Eye (tissue), 1 donor: ENCODE measurements around the gene LRPAP1.
"Not testable (repeated sequence)": the region's sequence is repeated elsewhere in the genome, so short reads cannot be mapped to it uniquely, and the experiment has no call there.

ENCODE experiments used
- DNase-seq: peaks from one replicate; pipeline ENCODE4 v3.0.0-alpha.2; 2015

LRPAP1 gene

DNA sequence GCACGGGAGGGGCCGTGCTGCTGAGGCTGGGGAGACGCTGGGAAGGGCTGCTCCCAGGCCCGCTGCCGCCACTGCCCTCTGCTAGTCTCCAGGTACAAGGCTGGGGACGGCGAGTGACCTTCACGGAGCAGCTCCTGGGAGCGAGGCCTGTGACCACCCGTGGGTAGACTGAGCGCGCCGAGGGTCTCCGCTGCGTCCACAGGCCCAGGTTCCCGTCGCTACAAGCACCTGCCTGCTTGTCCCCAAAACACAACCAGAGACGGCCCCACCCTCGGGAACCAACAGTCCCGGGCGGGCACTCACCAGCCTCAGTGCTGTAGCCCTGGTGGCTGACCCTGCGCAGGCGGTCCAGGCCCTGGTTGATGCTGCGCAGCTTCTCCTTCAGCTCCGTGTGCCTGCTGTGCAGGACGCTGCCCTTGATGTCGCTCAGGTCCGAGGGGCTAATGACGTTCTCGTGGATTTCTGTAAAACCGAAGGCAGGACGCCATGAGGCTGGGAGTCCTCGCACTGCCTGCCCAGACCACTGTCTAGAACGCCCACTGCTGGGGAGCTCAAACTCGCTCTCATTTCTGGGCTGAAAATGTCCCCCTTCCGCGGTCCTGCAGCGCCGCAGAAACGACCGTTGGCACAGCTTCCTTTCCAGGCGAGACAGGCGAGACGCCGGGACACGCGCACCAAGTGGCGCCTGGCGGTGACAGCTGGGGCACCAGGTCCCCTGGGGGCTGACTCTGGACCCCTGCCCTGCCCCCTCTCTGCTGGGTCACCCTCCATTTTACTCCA, 14.3 kb downstream of the LRPAP1 start:
- DNase-seq = no peak

DNA sequence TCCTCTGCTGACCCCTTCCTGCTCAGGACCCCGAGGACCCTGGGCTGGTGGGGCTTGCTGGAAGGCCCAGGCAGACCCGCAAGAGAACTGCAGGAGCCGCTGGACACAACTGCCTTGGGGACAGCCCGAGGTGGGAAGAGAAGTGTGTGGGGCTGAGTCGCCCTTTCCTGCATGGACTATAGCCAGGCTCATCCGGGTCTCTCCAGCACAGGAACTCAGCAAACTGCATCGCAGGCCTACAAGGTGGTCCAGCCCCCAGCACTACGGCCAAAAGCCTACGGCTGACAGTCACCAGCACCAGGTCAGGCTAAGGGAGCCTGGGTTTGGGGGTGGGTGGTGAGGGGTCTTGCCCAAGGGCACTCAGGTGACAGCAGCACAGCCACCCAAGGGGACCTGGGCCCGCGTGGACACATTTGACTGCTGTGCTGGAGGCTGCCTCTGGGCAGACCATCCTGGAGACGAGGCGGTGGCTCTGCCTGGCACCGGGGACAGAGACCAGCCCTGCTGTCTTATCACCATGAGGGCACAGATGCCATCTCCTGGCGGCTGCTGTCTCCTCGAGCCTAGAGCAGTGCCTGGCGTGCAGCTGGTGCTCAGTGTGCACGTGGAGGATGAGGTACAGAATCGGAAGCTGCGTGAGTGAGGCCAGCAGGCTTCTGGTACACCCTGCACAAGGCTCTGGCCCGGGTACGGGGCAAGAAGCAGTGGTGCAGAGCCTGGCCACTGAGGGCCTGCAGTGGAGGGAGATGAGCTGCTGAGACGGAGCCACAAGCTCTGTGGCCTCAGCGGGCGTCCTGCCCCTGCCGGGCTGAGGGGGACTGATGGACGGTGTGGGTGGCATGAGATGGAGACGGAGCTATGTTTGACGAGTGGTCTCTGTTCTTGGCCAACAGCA, 15.1 kb downstream of the LRPAP1 start:
- no peak for DNase-seq

DNA sequence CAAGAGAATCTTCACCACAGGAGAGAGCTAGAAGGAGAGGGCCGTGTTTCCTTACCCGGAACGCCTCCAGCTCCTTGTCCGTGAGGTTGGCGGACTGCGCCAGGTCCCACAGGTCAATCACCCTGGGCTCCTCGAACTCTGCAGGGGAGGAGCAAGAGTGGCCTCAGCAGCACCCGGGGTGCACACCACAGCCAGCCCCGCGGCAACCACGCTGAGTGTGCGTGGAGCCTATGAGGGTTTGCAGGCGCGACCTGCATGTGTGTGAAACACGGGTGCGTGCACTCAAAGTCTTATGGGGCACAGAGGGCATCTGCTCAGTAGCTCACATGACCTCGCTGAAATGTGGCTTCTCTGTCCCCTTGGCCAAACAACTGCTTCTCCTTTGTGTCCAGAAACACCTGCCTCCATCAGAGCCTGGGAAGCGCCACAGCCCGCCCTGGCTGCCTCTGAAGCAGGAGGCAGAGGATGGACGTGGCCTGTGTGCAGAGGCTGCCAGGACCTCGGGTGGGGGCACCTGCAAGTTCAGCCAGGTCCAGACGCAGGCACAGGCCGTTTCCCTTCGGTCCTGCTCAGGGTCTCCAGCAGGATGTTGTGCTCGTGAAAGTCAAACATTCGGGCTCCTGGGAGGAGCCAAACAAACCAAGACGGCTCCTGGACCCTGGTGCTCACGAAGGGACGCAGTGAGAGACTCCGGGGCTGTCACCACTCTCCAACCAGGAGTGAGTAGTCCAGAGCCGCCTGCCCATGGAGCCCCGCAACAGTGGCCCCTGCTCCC, 16.0 kb downstream of the LRPAP1 start:
- DNase-seq = no peak

DNA sequence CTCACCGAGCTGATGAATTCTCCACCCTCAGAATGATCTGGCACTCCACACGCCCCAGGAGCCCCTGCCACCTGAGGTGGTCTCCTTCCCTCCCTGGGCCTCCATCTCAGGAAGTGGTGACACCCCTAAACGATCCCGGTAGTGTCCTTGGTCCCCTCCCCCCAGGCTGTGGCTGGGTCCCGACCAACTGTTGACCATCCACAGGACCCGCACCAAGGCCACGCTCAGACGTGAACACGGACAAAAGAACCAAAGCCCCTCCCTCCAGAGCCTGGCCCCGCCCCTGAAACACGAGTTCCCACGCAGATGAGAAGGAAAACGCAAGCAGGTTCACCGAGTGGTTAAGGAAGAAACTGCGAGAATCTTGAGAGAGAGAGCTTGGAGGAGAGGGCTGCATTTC, 16.6 kb downstream of the LRPAP1 start:
- DNase-seq = no peak

DNA sequence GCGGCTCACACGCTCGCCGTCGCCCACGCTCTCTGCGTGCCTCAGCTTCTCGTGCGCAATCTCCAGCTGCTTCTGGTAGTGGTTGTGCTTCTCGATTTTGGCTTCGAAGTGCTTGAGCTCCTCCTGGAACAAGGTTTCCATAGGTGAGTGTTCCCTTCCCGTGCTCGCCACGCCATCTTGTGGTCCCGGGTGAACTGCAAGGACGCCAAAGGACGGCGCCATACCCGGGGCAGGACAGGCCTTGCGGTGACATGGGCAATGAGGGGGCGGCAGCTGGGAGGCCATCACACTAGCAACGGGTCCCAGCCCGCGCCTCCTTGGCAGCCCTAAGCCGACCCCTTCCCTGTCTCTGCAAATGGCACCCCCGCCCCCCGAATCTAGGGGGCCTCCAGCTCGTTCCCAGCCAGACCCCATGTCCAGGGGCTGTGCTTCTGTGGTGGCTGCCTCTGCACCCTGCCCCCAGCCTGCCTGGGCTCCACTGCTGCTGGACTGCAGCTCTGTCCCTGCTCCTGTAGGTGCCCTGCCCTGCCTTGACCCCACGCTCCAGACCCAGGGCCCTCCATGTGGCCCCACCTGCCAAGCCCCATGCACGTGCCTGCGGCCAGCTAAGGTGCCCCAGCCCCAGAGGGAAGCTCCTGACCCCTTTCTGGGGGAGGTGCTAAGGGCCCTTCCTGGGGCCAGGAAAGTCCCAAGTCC, 17.3 kb downstream of the LRPAP1 start:
- DNase-seq = peak; percentile 15

DNA sequence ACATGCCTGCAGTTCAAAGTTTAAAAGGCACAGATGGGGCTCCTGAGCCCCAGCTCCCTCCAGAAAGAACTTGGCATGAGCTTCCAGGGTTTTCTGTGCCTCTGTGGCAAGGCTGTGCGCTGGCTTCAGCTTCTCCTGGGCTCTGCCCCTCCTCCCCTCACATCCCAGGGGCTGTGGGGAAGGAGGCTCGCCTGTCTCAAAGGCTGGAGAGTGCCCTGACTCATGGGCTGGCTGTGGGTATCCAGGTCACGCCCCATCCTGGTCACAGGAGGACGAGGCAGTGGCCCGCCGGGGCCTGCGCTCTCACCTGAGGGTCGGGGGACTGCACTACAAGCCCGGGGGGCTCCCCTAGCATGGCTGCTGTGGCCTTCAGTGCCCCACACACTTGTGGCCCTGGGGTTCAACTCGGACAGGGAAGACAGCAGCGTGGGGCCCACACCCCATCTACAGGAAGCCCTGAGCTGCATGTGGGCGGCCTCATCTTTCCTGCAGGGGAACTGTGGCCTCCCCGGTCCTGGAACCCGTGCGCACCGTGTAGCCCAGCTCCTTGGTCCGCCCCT, 17.9 kb downstream of the LRPAP1 start:
- DNase-seq = no peak

DNA sequence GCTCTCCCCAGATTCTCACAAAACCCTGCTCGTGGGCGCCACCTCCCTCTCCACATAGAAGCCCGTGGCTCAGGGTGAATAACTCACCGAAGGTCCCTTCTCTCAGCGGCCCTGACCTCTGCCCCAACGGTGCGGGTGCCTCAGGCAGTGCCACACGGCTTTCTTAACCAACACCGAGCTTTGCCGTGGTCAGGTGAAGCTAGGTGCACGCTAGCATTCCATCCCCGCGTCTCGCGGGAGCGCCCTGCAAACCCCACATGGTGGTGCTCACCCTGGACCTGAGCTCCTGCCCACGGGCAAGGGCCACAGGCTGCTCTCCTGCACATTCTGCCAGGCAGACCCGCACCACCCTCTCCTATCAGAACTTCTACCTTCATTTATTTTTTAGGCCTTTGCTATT, 18.4 kb downstream of the LRPAP1 start:
- DNase-seq = no peak

DNA sequence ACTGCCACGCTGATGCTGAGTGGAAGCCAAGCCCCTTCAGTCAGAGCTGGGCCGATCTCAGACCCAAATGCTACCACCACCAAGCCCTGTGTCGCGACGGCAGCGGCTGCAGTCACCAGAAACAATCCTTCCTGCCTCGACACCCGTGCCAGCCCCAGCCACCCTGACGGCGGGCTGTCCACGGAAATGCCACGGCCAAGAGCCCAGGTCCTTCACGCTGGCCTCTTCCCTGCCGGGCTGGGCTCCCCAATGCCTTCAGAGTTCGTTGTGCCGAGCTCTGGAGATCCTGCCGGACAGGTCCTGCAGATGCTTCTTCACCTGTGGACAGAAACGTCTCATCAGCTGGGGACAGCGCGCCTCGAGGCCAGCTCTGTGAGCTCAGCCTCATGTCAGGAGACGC, 19.5 kb downstream of the LRPAP1 start:
- DNase-seq = no peak

DNA sequence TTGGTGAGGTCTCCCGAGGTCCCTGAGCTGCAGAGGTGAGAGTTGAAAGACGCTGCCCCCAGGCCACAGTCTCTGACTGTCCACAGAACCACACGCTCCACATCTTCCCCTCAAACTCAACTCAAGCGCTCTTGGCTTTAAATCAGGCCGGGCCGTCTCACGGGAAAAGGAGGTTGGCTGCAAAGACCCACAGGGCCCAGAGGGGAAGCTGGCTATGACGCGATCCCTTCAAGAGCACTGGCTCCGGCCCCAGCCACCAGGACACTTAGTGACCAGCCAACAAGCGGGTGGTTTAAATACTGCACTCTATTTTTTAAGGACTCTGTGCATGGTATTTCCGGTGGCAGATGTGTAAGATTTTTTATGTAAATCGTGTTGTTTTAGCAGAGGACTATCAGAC, 19.9 kb downstream of the LRPAP1 start:
- no peak for DNase-seq

DNA sequence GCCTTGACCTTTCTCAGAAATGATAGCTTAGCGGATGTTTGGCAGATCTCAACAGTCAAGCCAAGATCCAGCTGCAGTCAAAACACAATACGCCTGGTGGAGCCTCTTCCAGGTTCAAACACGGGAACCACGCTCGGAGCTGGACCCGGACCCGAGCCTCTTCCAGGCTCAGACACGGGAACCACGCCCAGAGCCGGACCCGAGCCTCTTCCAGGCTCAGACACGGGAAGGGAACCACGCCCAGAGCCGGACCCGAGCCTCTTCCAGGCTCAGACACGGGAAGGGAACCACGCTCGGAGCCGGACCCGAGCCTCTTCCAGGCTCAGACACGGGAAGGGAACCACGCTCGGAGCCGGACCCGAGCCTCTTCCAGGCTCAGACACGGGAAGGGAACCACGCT, 20.6 kb downstream of the LRPAP1 start:
- DNase-seq = not testable (repeated sequence)

DNA sequence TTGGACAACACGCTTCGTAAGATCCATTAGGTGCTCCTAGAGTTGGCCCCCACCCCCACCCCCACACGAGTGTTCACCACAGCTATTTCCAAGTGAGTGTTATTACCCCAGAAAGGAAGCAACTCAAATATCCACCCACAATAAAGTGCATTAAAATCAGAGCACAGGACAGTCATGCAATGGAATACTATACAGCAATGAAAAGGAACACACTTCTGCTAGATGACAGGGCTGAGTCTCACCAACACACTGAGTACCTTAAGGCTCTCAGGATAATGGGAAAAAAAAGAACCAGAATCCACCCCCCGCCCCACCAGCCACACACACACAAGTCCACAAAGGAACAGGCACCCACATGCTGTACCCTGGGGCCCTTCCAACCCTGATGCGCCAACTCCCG, 21.0 kb downstream of the LRPAP1 start:
- DNase-seq = no peak

DNA sequence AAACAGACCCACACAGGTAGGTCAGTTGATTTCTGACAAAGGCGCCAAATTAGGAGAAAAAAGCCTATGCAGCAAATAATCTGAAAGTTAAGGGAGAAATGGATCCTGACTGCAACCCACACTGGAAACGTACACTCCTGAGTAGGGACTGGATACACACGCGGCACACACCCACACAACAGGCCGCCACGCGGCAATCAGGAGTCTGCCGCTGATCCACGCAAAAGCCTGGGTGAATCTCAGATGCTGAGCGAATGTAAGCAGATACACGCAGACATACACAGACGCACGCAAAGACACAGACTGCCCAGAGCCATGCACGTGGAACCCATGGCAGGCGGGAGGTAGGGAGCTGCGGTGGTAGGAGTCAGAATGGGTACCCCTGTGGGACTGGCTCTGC, 21.7 kb downstream of the LRPAP1 start:
- DNase-seq = no peak

DNA sequence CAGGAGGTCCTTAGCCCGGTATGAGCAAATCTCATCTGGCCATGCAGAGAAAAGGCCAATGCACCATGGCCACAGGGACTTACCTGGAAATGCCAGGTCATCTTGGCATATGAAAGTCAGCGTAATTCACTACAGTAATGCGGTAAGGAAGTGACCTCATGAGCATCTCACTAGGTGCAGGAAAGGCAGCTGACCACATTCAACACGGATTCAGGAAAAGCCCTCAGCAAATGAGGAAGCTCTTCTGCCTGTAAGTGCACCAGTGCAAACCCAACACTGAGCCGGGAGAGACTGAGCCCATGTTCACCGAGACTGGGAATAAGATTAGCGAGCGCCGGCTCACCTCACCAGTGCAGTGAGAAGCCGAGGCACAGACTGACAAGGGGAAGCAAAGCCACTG, 23.7 kb downstream of the LRPAP1 start:
- no peak for DNase-seq

DNA sequence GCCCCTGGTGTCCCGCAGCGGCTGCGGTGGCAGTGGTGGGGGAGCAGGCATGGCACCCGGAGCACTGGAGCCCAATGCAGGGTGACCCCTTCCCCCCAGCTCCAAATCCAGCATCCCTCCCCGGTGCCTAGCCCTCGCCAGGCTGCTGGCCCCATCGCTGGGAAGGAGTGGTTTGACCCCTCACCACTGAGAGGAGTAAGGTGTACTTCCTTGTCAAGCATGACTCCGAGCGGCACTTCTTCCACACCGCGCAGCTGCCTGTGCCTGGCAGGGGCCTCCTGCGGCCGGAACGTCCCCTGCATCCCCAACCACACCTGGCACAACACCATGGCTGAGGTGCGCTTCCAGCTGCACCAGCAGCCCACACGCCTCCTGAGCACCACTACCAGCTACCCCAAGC, 27.0 kb downstream of the LRPAP1 start:
- DNase-seq = no peak

DNA sequence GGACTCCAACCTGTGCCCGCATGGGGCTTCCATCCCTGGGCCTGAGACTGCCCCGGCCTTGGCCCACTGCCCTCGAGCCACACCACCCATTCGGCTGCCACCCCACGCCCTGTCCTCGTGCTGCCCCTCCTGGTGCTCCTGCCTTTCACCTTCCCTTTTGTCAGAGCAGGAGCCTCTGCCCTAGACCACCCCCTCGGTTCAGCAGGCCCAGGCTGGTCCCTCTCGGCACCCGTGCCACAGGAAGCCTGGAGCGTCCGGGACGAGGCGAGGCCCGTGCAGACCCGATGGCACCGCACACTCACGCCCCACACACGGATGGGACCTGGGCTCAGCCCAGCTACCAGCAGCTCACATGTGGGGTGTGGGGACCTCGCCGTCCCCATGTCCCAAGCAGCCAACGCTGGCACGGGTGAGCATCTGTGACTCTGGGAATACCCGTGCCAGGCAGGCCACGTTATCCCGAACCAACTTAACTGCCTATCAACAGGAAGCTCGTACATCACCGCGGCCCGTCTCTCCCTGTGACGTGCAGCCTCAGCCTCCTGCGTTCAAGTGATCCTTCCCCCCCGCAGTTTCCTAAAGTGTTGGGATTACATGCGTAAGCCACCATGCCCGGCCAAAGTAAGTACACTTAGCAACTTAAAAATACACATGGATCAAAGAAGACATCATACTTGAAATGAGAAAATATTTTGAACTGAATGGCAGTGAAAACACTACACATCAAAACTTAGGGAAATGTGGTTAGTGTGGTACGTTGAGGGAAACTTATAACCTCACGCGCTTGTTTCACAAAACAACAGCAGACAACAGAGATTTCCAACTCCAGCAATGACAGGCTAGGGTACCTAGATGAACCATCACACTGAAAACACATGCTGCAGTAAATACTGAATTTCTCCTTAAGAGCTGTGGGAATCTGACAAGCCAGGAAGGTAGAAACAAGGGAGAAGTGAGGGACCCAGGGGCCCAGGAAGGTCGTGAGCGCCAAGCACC, 29.0 kb downstream of the LRPAP1 start:
- no peak for DNase-seq

DNA sequence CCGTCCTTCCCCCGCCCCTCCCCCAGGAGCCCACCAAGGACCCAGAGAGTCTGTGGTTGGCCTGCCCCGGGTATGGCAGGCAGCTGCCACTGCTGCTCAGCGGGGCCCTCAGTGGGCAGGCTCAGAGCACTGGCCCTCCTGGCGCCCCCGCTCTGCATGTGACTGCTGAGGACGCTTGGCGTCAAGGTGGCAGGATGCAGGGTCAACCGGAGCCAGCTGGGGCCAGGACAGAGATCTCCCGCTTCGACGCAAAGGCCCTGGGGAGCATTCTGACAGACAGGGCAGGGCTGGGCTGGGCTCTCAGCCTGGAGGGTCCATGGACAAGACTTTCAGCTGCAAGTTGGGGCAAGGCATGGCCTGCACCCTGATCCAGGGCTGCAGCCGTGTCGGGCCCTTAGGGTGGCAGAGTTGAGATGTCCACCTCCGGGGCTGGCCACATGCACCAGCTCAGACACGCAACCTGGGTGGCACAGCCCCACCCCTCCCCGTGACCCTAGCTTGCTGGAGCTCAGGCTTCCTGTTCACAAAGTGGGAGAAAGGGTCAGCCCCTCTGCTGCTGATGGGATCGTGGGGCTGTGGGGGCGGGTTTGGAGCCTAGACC, 30.3 kb downstream of the LRPAP1 start:
- DNase-seq = no peak

DNA sequence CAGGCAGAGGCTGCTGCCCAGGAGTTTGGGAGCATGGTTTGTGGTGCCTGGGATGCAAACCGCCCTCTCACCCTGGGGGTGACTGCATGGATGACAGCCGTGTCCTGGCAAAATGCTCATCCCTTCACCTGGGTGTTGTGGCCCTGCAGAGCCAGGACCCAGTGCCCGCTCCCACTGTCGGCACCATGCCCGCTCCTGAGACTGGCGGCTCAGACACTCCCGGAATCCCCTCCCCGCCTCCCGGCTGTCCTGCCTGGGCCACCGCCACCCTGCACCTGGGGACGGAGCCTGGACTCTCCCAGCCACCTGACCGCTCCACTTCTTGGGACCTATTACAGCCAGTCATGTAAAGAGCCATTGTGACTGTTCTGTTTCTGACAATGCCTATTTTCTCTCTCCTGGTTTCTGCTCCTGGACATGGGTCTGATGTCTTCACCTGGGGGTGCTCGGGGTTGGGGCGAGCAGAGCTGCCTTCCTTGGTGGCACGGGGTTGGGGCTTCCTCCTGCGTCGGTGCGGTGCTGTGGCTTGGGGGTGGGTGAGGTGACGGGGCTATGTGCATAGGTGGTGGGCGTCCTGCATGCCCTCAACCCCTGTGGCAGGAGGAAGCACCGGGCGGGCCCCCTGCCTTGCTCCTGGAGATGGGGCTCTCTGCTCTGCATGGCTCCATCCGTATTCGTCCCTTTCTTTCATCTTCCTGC, 30.9 kb downstream of the LRPAP1 start:
- no peak for DNase-seq

DNA sequence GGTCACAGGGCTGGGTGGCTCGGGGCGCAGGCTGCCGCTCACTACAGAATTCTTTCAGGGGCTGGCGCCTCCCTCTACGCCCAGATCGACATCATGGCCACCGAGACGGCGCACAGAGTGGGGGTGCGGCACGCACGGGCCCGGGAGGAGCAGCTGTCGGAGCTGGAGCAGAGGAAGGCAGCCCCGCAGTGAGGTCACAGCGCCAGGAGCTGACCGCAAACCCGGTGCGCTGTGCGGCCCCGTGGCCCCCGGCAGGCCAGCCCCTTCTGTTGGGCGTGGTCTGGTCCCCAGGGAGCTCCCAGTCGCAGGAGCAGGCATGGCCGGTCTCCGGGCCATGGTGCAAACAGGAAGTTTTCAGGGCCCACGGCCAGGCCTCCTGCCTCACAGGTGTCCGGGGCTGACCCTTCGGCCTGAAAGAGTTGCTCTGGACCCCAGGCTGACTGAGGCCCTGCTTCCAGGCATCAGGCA, 31.6 kb downstream of the LRPAP1 start:
- no peak for DNase-seq

DNA sequence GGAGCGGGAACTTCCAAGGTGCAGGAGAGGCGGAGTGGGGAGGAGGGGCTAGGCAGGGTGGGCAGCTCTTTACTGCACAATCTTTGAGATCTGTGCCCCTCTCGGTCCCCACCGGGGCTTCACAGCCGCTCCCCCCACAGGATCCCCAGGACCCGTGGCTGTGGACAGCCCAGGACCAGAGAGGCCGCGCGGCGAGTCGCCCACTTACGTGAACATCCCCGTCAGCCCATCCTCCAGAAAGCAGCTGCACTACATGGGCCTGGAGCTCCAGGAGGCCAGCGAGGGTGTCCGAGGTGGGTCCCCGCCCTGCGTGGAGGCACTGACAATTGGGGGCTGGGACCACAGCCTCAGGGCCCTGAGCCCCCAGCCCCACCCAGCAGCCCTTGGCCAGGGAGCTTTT, 32.1 kb downstream of the LRPAP1 start:
- DNase-seq = no peak

DNA sequence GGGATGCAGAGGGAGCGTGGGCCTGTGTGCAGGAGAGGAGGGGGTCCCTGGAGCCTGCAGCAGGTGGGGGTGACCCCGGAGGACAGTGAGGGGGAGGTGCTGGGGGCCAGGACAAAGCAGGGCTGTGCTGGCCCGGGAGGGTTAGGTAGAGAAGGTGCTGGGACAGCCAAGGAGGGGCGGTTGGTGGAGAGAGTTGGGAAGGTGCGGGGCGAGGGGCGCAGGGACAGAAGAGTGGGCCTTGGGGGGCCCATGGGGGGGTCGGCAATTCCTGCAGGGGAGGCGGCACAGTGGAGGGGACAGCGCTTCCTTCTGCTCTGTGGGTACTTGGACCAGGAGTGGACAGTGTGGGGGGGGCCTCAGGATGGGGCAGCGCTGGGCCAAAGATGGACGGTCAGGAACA, 32.5 kb downstream of the LRPAP1 start:
- no peak for DNase-seq
